PFSK-1 (cell line): ENCODE data around the gene DUSP15.

Experiments used
- FOXP2 ChIP-seq: optimal IDR thresholded peaks from 2 replicates; pipeline ENCODE3; 2011; ENCODE audit warnings: borderline replicate concordance, control low read depth, inconsistent platforms; ENCODE audit not compliant: insufficient read depth; ENCODE audit errors: extremely low read length, extremely low read depth
- POLR2AphosphoS5 ChIP-seq: IDR thresholded peaks from 2 replicates; pipeline ENCODE4 v1.6.1; 2012; ENCODE audit warnings: low read depth, mild to moderate bottlenecking, control low read depth, low read length, moderate library complexity
- SIN3A ChIP-seq: IDR thresholded peaks from 2 replicates; pipeline ENCODE4 v1.6.1; 2012; ENCODE audit warnings: mild to moderate bottlenecking, low read length, moderate library complexity, borderline replicate concordance; ENCODE audit not compliant: insufficient read depth
- TAF1 ChIP-seq: IDR thresholded peaks from 2 replicates; pipeline ENCODE4 v1.6.1; 2012; ENCODE audit warnings: low read length, control low read depth, borderline replicate concordance; ENCODE audit not compliant: insufficient read depth
- TF ChIP-seq, protein P1 (sequence below), 2 experiments: IDR thresholded peaks; 2 replicates each; pipeline versions ENCODE4 v1.6.1 to v1.8.0; 2011 to 2012; ENCODE audit warnings: low read depth in 2 of 2, low read length in 2 of 2, control low read depth in 1 of 2, inconsistent platforms in 1 of 2, mild to moderate bottlenecking in 1 of 2, moderate library complexity in 1 of 2; ENCODE audit not compliant: insufficient read depth in 1 of 2

The DUSP15 gene

DNA sequence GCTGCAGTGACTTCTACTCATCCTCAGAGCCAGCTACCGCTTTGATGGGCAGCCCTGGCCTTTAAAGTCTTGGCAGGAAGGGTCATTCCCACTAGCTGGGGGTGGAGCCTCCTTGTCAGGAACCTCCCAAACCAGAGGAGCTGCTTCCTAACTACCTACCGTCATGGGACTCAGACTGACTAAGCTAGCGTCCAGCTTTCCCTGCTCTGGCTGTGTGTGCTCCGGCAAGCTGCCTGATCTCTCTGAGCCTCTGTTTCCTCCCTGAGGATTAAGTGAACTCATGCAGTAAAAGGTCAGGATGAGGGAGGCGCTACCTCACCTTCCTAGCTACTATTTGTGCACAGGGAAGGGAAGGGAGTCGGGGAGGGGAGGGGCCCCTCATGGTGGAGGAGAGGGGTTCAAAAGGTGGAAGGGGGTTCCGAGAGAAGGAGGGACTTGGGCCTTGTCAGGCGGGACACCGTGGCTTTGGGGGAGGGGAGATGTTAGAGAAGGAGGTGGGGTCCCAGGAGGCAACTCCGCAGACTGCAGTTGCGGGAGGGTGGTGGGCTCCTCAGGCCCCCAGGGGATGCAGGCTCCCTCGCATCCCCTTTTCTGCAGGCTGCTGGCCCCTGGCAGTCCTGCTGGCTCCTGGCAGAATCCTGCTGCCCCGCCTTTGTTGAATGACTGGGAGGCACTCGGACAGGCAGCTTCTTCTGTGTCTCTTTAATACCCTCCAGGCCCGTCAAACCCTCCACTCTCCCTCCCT is 9.8 kb downstream of the DUSP15 start:
- no peak for TF ChIP-seq POLR2AphosphoS5
- TF ChIP-seq, protein P1, sequence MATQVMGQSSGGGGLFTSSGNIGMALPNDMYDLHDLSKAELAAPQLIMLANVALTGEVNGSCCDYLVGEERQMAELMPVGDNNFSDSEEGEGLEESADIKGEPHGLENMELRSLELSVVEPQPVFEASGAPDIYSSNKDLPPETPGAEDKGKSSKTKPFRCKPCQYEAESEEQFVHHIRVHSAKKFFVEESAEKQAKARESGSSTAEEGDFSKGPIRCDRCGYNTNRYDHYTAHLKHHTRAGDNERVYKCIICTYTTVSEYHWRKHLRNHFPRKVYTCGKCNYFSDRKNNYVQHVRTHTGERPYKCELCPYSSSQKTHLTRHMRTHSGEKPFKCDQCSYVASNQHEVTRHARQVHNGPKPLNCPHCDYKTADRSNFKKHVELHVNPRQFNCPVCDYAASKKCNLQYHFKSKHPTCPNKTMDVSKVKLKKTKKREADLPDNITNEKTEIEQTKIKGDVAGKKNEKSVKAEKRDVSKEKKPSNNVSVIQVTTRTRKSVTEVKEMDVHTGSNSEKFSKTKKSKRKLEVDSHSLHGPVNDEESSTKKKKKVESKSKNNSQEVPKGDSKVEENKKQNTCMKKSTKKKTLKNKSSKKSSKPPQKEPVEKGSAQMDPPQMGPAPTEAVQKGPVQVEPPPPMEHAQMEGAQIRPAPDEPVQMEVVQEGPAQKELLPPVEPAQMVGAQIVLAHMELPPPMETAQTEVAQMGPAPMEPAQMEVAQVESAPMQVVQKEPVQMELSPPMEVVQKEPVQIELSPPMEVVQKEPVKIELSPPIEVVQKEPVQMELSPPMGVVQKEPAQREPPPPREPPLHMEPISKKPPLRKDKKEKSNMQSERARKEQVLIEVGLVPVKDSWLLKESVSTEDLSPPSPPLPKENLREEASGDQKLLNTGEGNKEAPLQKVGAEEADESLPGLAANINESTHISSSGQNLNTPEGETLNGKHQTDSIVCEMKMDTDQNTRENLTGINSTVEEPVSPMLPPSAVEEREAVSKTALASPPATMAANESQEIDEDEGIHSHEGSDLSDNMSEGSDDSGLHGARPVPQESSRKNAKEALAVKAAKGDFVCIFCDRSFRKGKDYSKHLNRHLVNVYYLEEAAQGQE (IDR thresholded peaks at IDR 0.05; ENCODE audit: insufficient read depth in 1 of 2, low read depth in 2 of 2, low read length in 2 of 2), result 0 out of 4 replicates have a peak, but pooled peaks of 1 of the 2 experiments have one; percentile 15

DNA sequence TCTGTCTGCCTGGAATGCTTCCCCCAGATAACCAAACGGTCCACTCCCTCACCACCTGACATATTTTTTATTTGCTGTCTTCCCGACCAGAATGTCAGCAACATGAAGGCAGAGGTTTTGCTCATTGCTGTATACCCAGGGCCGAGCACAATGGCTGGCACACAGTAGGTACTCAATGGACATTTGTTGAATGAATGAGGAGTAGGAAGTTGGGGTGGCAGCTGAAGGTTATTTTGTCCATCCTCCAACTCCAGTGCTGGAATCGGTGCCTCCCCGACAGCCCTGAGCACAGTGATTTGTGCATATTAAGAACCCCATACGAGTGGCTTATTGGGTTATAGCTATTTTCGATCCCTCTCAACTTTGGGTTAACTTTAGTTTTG is 10.3 kb downstream of the DUSP15 start:
- TF ChIP-seq TAF1 (no peak), FOXP2 (no peak), POLR2AphosphoS5 (no peak), SIN3A (no peak)
- TF ChIP-seq, protein P1 (IDR thresholded peaks at IDR 0.05; ENCODE audit: insufficient read depth in 1 of 2, low read depth in 2 of 2, low read length in 2 of 2), result no peak

DNA sequence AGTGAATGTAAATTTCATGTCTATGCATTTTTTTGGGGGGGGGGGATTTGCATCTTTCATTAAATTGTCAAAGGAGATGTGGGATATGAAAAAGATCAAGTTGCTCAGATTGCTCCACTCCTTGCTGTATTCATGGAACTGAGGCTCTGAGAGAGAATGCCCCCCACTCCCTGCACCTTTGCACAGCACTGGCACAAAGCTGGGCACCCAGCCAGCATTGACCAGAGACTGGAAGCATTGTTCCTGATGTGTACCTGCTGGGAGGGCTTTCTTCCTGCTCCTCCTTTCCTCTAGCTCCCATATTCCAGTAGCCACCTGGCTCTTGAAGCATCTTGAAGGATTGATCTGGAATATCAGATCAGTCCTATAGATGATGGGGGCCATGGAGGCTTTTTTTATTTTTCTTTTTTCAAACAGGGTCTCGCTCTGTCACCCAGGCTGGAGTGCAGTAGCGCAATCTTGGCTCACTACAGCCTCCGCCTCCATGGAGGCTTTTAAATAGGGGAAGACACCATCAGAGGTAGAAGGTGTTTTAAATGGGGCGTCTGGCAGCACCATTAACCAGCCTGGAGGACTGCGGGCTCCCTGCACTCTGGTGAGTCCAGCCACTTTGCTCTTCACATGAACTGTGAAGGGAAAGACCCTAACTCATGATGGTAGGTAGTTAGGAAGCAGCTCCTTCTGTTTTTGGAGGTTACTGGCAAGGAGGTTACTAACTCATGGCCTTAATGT is 10.9 kb downstream of the DUSP15 start:
- TF ChIP-seq FOXP2, result no peak
- TF ChIP-seq POLR2AphosphoS5, result no peak
- TF ChIP-seq SIN3A, result no peak
- TF ChIP-seq, protein P1 (IDR thresholded peaks at IDR 0.05; ENCODE audit: insufficient read depth in 1 of 2, low read depth in 2 of 2, low read length in 2 of 2), result no peak
- no peak for TF ChIP-seq TAF1

DNA sequence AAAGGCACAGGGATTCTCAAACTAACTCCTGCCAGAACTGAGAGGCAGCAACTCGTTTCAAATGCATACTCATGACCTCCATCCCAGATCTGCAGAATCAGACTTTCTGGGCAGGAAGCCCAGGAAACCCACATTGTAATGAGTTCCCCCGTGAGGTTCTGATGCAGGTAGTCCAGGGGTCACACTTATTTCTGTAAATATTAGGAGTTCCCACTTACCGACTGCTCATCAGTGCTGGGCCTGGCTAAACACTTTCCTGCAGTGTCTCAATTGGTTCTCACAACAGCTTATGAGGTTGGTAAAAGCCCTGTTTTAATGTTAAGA is 11.6 kb downstream of the DUSP15 start:
- no peak for TF ChIP-seq FOXP2
- TF ChIP-seq TAF1, result no peak
- TF ChIP-seq POLR2AphosphoS5, result no peak
- TF ChIP-seq, protein P1 (IDR thresholded peaks at IDR 0.05; ENCODE audit: insufficient read depth in 1 of 2, low read depth in 2 of 2, low read length in 2 of 2), result no peak
- TF ChIP-seq SIN3A, result no peak
